BE2C (cell line): ENCODE data around the gene RAB23.

Source experiments
- DNase-seq: peaks from one replicate; pipeline ENCODE4 v3.0.0-alpha.2; 2020
- H3K27me3 ChIP-seq: fragments of 250-450 bp; sonication (Bioruptor Pico); 2 replicates; pipeline ENCODE4 v1.5.1; 2020; ENCODE audit warnings: mild to moderate bottlenecking
- H3K36me3 ChIP-seq: fragments of 250-450 bp; sonication (Bioruptor Pico); 2 replicates; pipeline ENCODE4 v1.5.1; 2020; ENCODE audit warnings: mild to moderate bottlenecking
- H3K4me1 ChIP-seq: fragments of 250-450 bp; sonication (Bioruptor Pico); 2 replicates; pipeline ENCODE4 v1.5.1; 2020
- H3K4me3 ChIP-seq: 2 replicates; pipeline ENCODE4 v1.5.1; 2011; ENCODE audit warnings: low read depth, low read length
- H3K9me3 ChIP-seq: fragments of 250-450 bp; sonication (Bioruptor Pico); 2 replicates; pipeline ENCODE4 v1.5.1; 2020
- TF ChIP-seq, protein P1 (sequence below): IDR thresholded peaks from 2 replicates; pipeline ENCODE4 v1.5.1; 2012; ENCODE audit warnings: mild to moderate bottlenecking, low read depth, low read length

Gene RAB23

DNA sequence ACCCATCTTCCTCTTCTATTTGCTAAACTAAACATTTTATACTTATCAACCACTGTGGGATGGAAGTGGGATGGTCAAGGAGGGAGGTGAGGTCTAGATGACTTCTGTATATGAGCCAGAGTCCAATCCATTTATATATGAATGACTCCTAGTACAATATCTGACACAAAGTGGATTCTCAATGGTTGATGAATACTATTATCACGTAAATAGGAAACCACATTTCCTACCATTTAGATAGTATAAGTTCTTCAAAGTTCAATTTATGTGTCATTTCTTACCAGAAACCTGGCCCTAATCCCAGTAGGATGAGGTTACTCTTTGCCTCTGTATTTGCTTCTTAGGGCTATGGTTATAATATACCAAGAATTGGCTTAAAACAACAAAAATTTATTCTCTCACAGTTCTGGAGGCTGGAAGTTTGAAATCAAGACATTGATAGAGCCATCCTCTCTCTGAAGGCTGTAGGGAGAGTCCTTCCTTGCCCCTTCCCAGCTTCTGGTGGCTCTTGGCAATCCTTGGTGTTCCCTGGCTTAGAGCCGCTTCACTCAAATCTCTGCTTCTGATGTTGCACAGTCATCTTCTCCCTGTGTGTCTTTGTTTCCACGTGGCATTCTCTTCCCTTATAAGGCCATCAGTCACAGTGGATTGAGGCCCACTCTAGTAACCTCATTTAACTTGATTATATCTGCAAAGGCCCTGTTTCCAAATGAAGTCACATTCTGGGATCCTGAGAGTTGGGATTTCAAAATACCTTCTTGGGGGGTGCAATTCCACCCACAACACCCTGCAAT lies 41.0 kb upstream of the RAB23 start:
- no peak for DNase-seq
- H3K4me1 ChIP-seq = peaks cover 3% of the 10 kb centered on the region; the same call in 1 of the 2 replicates
- H3K36me3 ChIP-seq = no peaks in the 10 kb centered on the region
- TF ChIP-seq, protein P1, sequence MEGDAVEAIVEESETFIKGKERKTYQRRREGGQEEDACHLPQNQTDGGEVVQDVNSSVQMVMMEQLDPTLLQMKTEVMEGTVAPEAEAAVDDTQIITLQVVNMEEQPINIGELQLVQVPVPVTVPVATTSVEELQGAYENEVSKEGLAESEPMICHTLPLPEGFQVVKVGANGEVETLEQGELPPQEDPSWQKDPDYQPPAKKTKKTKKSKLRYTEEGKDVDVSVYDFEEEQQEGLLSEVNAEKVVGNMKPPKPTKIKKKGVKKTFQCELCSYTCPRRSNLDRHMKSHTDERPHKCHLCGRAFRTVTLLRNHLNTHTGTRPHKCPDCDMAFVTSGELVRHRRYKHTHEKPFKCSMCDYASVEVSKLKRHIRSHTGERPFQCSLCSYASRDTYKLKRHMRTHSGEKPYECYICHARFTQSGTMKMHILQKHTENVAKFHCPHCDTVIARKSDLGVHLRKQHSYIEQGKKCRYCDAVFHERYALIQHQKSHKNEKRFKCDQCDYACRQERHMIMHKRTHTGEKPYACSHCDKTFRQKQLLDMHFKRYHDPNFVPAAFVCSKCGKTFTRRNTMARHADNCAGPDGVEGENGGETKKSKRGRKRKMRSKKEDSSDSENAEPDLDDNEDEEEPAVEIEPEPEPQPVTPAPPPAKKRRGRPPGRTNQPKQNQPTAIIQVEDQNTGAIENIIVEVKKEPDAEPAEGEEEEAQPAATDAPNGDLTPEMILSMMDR = no peak
- H3K27me3 ChIP-seq = no peaks in the 10 kb centered on the region
- H3K4me3 ChIP-seq = no peak overlapping the region
- H3K9me3 ChIP-seq = no peaks in the 10 kb centered on the region

DNA sequence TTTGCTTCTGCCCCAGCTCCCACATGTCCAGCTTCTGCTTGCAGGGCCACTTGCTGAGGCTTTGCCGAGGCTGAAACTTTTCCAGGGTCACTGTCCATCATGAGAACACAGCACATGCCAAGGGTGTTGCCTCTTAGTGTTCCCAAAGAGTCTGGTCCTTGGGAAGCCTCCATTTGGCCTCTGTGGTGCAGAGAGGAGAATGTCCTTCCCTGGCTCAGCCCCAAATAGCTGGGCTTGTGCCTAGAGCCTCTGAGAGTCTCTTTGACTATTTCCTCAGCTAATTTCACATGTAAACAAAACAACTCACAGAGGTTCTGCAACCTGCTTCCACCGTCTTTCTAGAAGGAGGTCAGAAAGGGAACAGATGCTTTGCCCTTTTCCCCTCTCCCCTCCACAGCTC lies 40.4 kb upstream of the RAB23 start:
- no peak overlapping the region for H3K4me3 ChIP-seq
- H3K4me1 ChIP-seq = peaks cover 3% of the 10 kb centered on the region; the same call in 1 of the 2 replicates

DNA sequence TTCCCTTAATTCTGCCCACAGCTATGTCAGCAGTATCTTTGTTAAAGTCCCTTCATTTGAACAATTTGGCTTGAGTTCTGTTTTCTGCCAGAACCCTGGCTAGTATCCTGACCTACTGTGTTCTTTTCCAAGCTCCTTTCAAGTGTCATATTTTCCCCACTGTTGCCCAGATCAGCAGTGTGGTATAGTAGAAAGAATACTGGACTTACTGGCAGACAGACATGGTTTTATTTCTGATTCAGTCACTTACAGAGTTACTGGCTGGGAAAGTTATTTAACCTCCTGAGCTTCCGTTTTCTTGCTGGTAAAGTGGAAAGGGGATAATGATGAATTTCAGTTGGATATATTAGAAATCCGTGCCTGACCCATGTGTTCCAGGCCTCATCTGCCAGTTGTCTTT lies 39.8 kb upstream of the RAB23 start:
- H3K4me3 ChIP-seq = no peak overlapping the region
- DNase-seq = no peak
- no peaks in the 10 kb centered on the region for H3K36me3 ChIP-seq
- H3K4me1 ChIP-seq = peaks cover 3% of the 10 kb centered on the region; the same call in 1 of the 2 replicates
- H3K9me3 ChIP-seq = no peaks in the 10 kb centered on the region
- TF ChIP-seq, protein P1 = no peak
- no peaks in the 10 kb centered on the region for H3K27me3 ChIP-seq

More for the DNA sequence above, 40.4 kb upstream of the RAB23 start:
- Histone ChIP-seq H3K27me3 (no peaks in the 10 kb centered on the region), H3K9me3 (no peaks in the 10 kb centered on the region), H3K36me3 (no peaks in the 10 kb centered on the region)
- DNase-seq = no peak
- TF ChIP-seq, protein P1 = no peak

DNA sequence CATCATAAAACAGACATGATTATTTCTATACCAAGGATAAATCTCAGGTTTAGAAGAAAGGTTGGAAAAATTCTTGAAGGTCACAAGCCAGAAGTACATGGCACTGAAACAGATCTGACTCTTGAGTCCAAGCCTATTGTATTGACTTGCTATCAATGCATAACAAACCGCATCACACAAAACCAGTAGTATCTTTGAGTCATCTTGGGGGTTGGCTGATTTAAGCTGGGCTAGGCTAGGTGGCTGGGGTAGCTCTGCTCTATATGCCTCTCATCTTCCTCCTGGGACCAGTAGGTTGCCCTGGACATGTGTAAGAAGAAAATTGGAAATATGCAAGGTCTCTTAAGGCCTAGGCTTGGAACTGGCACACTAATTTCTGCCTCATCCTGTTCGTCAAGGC lies 37.0 kb upstream of the RAB23 start:
- no peak for DNase-seq
- Histone ChIP-seq H3K27me3 (no peaks in the 10 kb centered on the region), H3K9me3 (no peaks in the 10 kb centered on the region), H3K4me3 (no peak overlapping the region), H3K4me1 (peaks cover 3% of the 10 kb centered on the region; the same call in 1 of the 2 replicates), H3K36me3 (no peaks in the 10 kb centered on the region)
- TF ChIP-seq, protein P1 = no peak

DNA sequence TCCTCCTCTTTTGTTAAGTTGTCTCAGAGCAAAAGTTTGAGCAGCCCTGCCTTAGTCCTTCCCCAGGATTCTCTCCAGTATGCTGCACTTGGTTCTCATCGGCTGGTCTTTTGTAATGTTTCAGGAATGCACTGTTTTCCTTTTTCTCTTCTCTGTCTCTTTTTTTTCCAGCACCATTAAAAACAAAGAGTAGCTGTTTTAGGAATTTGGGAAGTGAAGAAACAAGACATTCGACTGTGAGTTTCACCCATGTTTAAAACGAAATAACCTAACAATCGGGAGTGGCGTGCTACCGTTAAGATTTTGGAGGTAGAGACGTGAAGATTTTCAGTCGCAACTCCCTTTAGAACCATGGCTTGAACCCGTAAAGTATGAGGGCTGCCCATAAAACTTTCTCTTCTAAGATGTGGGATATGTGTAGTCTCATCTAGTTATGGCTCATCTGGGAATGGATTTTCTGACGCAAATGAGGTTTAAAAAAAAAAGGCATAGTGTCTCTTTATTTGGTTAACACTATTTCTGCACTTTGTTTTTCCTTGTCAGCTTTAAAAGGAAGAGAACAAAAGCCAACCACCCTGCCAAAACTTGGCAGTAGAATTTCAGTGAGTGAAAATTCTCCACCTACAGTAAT lies 35.9 kb upstream of the RAB23 start:
- Histone ChIP-seq H3K9me3 (no peaks in the 10 kb centered on the region), H3K4me3 (no peak overlapping the region), H3K36me3 (no peaks in the 10 kb centered on the region), H3K4me1 (no peaks in the 10 kb centered on the region), H3K27me3 (no peaks in the 10 kb centered on the region)
- DNase-seq = no peak
- TF ChIP-seq, protein P1 = no peak

DNA sequence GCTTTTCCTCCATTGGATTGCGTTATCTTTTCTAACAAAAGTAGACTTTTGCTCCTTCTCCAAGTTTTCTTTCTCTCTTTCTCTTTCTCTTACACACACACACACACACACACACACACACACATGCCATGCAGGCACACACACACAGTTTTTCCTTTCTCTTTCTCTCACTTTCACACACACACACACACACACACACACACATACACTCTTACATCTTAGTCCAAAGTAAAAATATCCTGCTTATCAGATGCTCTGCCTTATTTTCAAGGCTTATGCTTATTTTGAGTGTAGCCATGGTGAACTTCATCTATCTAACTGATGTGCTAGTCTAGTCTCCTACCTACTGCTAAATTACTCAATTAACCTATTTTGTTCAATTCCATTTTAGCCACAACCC lies 34.4 kb upstream of the RAB23 start:
- H3K4me1 ChIP-seq = no peaks in the 10 kb centered on the region
- H3K36me3 ChIP-seq = no peaks in the 10 kb centered on the region
- no peaks in the 10 kb centered on the region for H3K9me3 ChIP-seq
- no peak overlapping the region for H3K4me3 ChIP-seq
- no peaks in the 10 kb centered on the region for H3K27me3 ChIP-seq
- no peak for DNase-seq
- TF ChIP-seq, protein P1 = no peak
